ENCODE results near the gene HAUS2.

The HAUS2 gene

DNA sequence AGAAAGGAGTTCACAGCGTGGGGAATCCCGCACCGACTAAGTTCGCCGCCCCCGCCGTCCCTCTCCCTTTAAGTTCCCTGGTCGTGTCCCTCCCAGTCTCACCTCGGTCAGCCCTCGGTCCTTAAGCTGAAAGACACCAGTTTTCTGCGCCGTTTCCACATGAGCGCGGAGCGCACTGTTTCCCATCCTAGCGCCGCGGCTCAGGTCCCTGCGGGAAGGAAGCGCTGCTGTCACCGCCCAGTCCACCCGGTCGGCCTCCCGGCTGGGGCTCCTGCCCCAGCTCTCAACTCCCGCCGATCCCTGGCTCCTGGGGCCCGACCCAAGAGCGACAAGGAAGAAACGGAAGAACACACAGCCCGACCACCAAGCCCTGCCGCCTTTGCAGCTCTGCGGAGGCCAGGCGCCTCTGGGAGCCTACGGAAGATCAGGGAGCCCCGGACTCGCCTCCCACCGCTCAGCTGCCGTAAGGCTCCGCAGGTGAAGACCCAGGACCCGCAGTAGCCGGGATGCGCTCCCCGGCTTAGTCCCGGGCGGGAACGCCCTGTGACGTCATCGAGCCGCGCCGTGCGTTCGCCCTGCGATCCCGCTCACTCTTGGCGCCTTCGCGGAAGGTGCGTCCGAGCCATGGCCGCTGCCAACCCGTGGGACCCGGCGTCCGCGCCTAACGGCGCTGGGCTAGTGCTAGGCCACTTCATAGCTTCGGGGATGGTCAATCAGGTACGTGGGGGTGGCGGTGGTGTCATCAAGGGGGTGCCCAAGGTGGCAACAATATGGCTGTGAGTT, at the start of gene HAUS2, which contains the start of gene LRRC57:
Gene HAUS2, plus strand, starts transcription at position 590 of the 783 bp plus-strand sequence. Its CDS starts 35 bp downstream, at position 625.
Gene LRRC57, minus strand, starts transcription at position 545 of the 783 bp plus-strand sequence. Its CDS starts 359 bp downstream, at position 186.
- peak; percentile 82 for DNase-seq (ENCODE audit: low read depth, low spot score)
- peak within 1 kb of the TSS; percentile 81 for H3K4me3 ChIP-seq (ENCODE audit: low read depth, low read length)
- in situ Hi-C loops (cut with HindIII; ENCODE audit: low sequenced_read_pairs) = no loop called here
- TF ChIP-seq, protein P1, sequence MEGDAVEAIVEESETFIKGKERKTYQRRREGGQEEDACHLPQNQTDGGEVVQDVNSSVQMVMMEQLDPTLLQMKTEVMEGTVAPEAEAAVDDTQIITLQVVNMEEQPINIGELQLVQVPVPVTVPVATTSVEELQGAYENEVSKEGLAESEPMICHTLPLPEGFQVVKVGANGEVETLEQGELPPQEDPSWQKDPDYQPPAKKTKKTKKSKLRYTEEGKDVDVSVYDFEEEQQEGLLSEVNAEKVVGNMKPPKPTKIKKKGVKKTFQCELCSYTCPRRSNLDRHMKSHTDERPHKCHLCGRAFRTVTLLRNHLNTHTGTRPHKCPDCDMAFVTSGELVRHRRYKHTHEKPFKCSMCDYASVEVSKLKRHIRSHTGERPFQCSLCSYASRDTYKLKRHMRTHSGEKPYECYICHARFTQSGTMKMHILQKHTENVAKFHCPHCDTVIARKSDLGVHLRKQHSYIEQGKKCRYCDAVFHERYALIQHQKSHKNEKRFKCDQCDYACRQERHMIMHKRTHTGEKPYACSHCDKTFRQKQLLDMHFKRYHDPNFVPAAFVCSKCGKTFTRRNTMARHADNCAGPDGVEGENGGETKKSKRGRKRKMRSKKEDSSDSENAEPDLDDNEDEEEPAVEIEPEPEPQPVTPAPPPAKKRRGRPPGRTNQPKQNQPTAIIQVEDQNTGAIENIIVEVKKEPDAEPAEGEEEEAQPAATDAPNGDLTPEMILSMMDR (IDR thresholded peaks at IDR 0.05; ENCODE audit: low read depth, low read length) = no peak

DNA sequence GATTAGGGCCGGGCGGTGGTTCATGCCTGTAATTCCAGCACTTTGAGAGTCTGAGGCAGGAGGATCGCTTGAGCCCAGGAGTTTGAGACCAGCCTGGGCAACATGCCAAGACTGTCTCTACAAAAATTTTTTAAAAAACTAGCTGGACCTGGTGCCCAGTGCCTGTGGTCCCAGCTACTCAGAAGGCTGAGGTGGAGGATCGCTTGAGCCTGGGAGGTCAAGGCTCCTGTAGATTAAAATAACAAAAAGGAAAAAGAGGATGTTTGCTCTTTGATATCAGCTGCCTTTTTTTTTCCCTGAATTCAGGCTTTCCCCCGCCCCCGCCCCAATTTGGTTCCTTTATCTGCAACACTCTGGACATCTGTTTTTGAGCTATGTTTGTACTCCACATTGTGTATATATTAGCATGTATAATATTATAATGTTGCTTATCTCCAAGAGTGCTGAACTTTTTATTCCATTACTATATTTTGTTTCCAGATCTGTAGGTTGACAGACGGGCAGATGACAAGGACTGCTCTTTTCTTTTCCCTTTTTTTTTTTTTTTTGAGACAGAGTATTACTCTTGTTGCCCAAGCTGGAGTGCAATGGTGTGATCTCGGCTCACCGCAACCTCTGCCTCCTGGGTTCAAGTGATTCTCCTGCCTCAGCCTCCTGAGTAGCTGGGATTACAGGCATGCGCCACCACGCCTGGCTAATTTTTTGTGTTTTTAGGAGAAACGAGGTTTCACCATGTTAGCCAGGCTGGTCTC, 48.6 kb upstream of the HAUS2 start:
- no peak for DNase-seq (ENCODE audit: low read depth, low spot score)
- TF ChIP-seq, protein P1 (IDR thresholded peaks at IDR 0.05; ENCODE audit: low read depth, low read length) = no peak
- H3K4me3 ChIP-seq (ENCODE audit: low read depth, low read length) = no peak overlapping the region
- in situ Hi-C loops (cut with HindIII; ENCODE audit: low sequenced_read_pairs) = no loop called here

DNA sequence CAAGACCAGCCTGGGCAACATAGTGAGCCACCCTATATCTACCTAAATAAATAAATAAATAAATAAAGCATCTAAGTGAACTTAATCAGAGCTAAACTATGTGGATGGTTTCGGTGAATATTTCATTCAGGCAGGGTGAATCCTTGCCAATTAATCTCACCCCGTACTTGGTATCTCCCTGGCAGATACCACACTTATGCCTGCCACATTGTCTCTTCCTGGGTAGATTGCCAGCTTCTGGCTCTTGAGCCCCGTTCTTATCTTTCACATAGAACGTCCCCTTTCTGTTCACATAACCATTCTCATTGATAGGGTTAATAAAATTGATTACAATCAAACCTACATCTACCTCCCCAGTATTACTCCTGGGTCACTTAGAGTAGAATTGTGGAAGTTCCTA, 46.2 kb upstream of the HAUS2 start:
- TF ChIP-seq, protein P1 (IDR thresholded peaks at IDR 0.05; ENCODE audit: low read depth, low read length) = no peak

DNA sequence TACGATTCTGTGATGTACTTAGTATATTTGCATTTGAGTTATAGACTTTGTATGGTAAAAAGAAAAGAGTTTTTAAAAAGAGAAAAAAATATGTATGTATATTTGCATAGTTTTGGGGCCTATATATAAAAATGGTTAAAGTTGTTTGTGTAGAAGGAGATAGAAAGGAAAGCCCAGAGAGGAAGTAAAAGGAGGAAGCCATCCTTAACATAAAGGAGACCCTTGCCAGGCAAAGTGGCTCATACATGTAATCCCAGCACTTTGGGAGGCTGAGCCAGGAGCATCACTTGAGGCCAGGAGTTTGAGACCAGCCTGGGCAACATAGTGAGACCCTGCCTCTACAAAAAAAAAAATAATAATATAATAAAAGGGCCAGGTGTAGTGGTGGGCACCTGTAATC, 44.8 kb upstream of the HAUS2 start:
- DNase-seq (ENCODE audit: low read depth, low spot score) = no peak
- TF ChIP-seq, protein P1 (IDR thresholded peaks at IDR 0.05; ENCODE audit: low read depth, low read length) = no peak
- in situ Hi-C loops (cut with HindIII; ENCODE audit: low sequenced_read_pairs) = no loop called here
- no peak overlapping the region for H3K4me3 ChIP-seq (ENCODE audit: low read depth, low read length)

More for the DNA sequence above, 46.2 kb upstream of the HAUS2 start:
- DNase-seq (ENCODE audit: low read depth, low spot score) = no peak
- in situ Hi-C loops (cut with HindIII; ENCODE audit: low sequenced_read_pairs) = no loop called here
- no peak overlapping the region for H3K4me3 ChIP-seq (ENCODE audit: low read depth, low read length)

DNA sequence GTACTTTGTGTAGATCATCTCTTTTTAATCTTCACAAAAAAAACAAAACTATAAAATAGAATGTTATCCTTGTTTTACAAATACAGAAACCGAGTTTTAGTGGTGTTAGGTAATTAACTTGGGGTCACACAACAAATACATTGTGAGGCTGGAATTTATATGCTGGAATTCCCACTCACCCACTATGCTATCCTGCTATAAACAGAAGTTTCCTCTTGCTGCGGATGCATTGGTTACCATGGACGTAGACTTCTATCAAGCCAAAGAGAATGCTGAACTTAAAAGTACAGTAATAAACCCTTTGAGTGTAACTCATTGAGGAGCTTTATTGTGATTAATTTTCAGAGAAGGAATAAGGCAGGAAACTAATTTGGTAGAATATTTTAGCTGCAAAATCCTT, 44.0 kb upstream of the HAUS2 start:
- TF ChIP-seq, protein P1 (IDR thresholded peaks at IDR 0.05; ENCODE audit: low read depth, low read length) = no peak
- no peak for DNase-seq (ENCODE audit: low read depth, low spot score)
- in situ Hi-C loops (cut with HindIII; ENCODE audit: low sequenced_read_pairs) = no loop called here
- H3K4me3 ChIP-seq (ENCODE audit: low read depth, low read length) = no peak overlapping the region

DNA sequence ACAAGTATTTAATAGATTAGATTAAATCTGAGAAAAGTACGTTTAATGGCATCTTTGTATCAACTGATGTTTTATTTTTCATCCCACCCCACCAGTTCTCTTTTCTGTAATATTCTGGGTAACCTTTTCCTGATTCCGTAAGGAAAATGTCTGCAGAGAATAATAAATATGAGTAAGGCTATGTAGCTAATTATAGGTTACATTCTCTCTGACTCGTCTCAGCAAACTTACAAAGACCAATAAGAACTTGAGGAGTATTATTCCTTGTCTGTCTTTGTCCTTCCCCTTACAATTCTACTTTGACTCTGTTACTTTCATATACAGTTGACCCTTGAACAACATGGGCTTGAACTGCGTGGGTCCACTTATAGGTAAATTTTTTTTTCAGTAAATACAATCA, 41.1 kb upstream of the HAUS2 start:
- no peak for DNase-seq (ENCODE audit: low read depth, low spot score)
- TF ChIP-seq, protein P1 (IDR thresholded peaks at IDR 0.05; ENCODE audit: low read depth, low read length) = no peak
- in situ Hi-C loops (cut with HindIII; ENCODE audit: low sequenced_read_pairs) = no loop called here
- no peak overlapping the region for H3K4me3 ChIP-seq (ENCODE audit: low read depth, low read length)
